ENCODE measurements around the gene AGPAT3. TPM values are rescaled to one million over a fixed set of nuclear protein-coding genes. Genes with fewer than 3 reads are reported as not detected.
A peak's percentile ranks its signal among the peaks of the same experiment; 100 is the strongest.

Gene AGPAT3
- total and polyA plus RNA-seq, 8 donors = 13.6 to 49.6 (median 31.4) TPM

DNA sequence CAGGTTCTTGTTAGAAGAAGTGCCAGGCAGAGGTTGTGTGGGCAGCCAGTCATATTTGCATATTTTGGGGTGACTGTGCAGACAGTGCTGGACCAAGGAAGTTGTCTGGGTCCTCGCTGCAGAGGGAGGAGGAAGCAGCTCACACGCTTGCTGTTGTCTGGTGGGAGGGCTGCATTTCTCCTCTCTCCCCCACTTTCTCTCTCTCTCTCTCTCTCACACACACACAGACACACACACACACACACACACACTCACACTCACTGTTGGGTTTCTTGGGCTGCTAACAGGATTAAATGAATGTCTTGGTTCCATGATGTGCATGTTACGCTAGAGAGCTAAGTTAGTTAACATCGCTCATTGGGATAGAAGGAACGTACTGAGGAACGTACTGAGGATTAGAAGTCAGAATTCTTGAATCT is 72.9 kb downstream of the AGPAT3 start:
- no peak for DNase-seq
- no peak for ATAC-seq
- Histone ChIP-seq H3K36me3 (no peaks in the 10 kb centered on the region), H3K4me1 (no peaks in the 10 kb centered on the region), H3K27me3 (no peaks in the 10 kb centered on the region), H3K4me3 (no peak overlapping the region), H3K27ac (no peak overlapping the region), H3K9me3 (no peaks in the 10 kb centered on the region)
- intact Hi-C loops (cut with DNase I) = no loop called here
- TF ChIP-seq, protein P1, sequence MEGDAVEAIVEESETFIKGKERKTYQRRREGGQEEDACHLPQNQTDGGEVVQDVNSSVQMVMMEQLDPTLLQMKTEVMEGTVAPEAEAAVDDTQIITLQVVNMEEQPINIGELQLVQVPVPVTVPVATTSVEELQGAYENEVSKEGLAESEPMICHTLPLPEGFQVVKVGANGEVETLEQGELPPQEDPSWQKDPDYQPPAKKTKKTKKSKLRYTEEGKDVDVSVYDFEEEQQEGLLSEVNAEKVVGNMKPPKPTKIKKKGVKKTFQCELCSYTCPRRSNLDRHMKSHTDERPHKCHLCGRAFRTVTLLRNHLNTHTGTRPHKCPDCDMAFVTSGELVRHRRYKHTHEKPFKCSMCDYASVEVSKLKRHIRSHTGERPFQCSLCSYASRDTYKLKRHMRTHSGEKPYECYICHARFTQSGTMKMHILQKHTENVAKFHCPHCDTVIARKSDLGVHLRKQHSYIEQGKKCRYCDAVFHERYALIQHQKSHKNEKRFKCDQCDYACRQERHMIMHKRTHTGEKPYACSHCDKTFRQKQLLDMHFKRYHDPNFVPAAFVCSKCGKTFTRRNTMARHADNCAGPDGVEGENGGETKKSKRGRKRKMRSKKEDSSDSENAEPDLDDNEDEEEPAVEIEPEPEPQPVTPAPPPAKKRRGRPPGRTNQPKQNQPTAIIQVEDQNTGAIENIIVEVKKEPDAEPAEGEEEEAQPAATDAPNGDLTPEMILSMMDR (IDR thresholded peaks at IDR 0.05) = no peak
- no peak for FAIRE-seq
- 94 to 97% methylated on average over 6 of the region's 6 CpGs for WGBS, 2 donors

DNA sequence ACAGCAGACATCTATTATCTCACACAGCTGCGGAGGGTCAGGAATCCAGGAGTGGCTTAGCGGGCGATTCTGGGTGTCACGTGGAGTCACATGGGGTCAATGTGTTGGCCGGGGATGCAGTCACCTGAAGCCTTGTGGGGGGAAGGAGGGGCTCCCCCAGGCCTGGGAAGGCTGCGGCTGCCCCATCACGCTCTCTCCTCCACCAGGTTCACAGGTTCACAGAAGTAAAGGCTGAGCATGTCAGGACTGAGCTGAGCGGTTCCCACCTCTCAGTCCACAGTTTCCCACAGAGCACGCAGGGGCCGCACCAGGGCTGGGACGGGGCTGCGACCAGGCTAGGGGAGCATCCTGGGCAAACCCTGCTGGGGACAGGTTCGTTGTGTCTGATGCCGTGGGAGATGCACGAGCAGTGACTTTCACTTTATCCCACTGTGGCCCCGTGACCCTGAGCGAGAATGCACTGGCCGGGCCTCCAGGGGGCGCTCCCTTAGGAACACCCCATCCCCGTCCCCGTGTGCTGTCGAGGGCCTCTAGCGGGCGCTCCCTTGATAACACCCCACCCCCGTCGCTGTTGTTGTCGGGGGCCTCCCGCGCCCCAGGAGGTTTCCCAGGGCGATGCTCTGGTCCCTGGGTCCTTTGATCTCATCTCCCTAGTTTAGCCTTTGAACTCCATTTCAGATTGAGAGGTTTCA is 73.9 kb downstream of the AGPAT3 start:
- H3K4me1 ChIP-seq = no peaks in the 10 kb centered on the region
- FAIRE-seq (no peak), DNase-seq (peak in 5 of 6 donors; percentile 68 to 91 (median 75)), ATAC-seq (peak; percentile 88 to 98 (median 94))
- H3K27me3 ChIP-seq = no peaks in the 10 kb centered on the region
- peak overlapping the region in 2 of 4 donors; percentile 19 to 33 for H3K27ac ChIP-seq
- H3K36me3 ChIP-seq = no peaks in the 10 kb centered on the region
- TF ChIP-seq, protein P1 (IDR thresholded peaks at IDR 0.05) = peak; percentile 66 to 95 (median 80)
- 5 to 7% methylated on average over 29 to 30 of the region's 30 CpGs for WGBS, 2 donors
- H3K9me3 ChIP-seq = no peaks in the 10 kb centered on the region
- intact Hi-C loops (cut with DNase I) = no loop called here
- peak overlapping the region in 2 of 4 donors; percentile 35 to 39 for H3K4me3 ChIP-seq

DNA sequence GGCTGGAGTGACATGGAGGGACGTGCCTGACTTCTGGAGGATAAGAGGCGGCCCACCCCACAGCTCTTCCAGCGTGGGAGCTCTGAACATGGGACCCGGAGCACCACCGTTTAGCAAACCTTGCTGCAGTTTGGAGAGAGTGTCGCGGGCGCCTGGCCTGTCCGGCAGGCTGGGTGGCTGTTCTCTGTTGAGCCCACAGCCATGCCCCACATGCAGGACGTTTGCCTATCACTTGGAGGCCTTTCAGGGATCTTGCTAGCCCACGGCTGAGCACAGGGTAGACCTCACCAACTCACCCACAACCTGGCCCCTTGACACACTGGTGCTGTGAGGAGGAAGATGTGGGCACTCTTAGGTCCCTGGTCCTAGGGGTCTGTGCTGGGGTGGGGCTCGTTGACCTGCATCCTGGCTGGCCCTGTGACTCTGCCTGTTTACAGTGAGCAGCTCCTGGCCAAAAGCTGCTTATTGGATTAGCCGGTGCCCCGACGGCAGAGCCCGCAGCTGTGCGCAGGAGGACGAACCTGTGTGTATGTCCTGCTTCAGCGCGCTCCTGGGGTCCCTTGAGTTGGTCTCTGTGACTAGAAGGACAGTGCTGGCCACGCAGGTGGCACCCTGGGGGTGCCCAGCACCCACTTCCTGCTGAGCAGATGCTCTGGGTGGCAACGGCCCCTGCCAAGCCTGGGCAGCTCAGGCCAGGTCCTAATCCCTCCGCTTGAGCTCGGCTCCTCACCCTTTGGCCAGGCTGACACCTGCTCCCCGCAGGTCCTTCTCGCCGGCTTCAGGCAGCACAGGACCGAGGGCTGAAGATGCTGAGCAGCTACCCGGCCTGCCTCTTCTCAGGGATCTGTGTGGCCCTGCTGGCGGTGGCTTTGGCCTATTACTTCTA is 74.7 kb downstream of the AGPAT3 start:
- ATAC-seq (no peak), DNase-seq (no peak), FAIRE-seq (no peak)
- TF ChIP-seq, protein P1 (IDR thresholded peaks at IDR 0.05) = no peak
- H3K4me1 ChIP-seq = no peaks in the 10 kb centered on the region
- H3K9me3 ChIP-seq = no peaks in the 10 kb centered on the region
- no peaks in the 10 kb centered on the region for H3K27me3 ChIP-seq
- 78 to 80% methylated on average over 30 of the region's 30 CpGs for WGBS, 2 donors
- H3K27ac ChIP-seq = no peak overlapping the region
- no peaks in the 10 kb centered on the region for H3K36me3 ChIP-seq
- intact Hi-C loops (cut with DNase I) = loop anchor here in 1 of 3 donors (10.0 kb wide), 1 partner anchor 125 kb away; no protein-coding TSS in a partner anchor
- H3K4me3 ChIP-seq = no peak overlapping the region

DNA sequence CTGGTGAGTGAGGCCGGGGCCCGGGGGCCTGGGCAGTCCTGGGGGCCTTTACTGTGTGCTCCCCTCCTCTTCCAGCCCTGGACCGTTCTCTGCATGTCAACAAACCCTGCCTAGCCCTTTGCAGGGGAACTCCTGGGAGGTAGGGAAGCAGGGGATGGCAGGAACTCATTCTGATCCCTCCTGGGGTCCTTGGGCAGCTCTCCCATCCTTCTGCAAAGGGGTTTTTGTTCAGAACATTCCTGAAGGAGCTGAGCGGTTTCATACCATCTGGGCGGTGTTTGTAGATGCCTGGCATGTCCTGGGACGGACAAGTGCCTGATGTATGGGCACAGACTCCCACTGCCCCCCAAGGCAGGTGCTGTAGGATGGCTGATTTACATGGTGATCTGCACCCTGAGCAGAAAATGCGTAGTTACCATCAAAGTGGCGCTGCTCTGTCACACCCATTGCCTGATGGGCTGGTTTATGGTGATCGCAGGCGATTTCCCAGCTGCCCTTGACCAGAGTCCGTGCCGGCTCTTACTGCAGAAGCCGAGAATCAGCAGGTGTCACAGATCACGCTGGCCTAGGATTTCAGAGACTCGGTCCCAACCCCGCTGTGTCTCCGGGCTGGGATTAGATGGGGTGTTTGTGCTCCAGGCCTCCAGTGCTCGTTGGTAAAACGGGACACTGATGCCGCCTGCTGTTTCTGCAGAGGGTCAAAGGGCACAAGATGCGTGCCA is 75.5 kb downstream of the AGPAT3 start:
- Histone ChIP-seq H3K27me3 (no peaks in the 10 kb centered on the region), H3K9me3 (no peaks in the 10 kb centered on the region), H3K4me1 (no peaks in the 10 kb centered on the region), H3K4me3 (no peak overlapping the region), H3K36me3 (no peaks in the 10 kb centered on the region), H3K27ac (no peak overlapping the region)
- WGBS, 2 donors = 81 to 86% methylated on average over 21 of the region's 21 CpGs
- intact Hi-C loops (cut with DNase I) = loop anchor here in 1 of 3 donors (10.0 kb wide), 1 partner anchor 126 kb away; no protein-coding TSS in a partner anchor
- ATAC-seq = no peak
- TF ChIP-seq, protein P1 (IDR thresholded peaks at IDR 0.05) = no peak
- no peak for DNase-seq
- no peak for FAIRE-seq

Data from pancreas (tissue), 10 donors.